ENCODE measurements around the gene PLCH1.

PLCH1 gene

DNA sequence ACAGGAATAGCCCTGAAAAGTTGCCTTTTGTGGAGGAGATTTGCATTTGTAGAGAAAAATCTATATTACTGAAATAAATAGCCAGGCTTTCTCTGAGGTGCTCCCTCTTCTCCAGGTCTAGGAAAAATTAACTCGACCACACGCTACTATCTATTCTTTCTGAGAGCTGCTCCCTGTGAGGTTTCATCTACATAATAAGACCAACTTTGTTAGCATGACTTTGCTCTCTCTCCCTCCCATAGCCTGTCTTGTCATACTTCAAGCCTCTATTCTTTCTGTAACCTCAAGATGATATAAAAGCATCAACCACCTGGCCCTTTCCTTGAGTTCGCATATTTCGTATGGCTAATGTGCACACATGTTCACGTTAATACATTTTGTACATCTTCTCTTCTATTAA, 375.6 kb downstream of the PLCH1 start:
- no peak overlapping the region for H3K4me3 ChIP-seq
- no peak overlapping the region for H3K27ac ChIP-seq

DNA sequence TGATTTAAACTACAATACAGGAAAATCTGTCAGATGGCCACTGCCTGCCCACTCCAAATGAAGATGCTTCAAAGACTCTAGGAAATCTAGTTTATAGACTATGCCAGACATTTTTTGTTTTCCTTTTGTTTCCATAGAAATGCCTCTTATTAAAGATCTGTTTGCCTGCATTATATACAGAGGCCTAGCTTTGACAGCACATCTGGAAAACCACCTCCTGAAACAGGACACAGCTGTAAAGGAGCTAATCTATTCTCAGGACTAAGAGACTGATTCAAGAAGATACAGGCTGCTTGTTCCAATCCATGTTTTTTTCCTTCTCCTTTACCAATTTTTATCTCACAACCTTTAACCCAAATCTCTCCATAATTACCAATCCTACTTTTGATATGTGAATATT, 376.1 kb downstream of the PLCH1 start:
- no peak overlapping the region for H3K4me3 ChIP-seq
- H3K27ac ChIP-seq: no peak overlapping the region

DNA sequence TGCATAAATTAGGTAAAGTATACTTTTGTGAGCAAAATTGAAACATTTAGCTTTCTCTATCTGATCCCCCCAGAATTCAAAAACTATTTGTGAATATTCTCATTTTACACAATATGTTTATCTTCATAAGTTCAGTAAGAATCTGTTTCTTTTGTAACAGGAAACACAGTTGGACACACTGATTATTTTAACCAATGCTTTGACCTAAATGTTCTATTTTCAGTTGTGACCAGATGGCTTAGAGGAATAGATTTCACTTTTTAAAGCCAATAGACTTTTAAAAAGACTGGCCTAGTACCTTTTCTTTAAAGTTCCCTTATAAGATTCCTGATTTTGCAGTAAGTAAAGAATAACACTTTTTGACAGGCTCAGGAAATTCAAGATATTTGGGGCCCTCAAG, 377.4 kb downstream of the PLCH1 start:
- no peak overlapping the region for H3K4me3 ChIP-seq
- no peak overlapping the region for H3K27ac ChIP-seq

DNA sequence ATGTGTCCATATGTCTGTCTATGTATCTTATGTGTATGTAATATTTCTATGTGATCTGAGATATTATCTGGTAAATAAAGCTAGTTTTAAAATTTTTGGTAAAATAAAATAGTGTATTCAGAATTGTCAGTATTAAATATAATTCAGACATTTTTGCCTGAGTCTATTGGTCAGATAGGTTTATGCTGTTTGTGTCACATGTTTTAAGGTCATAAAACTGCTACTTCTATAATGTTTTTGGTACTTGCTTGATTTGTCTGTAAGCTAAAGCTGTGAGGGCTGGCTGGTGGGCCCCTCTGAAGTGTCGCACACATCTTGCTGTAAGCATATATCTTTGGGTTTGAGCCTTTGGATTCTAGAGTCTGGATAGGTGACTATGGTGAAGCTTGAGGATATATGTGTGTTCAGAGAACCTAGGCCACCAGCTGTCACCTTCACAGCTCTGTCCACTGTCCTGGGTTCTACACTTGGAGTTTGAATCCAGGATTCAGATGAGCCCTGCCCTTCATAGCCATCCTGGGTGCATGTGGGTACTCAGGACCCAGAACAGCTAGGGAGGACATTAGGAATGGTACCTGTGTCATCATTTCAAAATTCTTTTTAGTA, 379.6 kb downstream of the PLCH1 start:
- H3K27ac ChIP-seq: no peak overlapping the region
- H3K4me3 ChIP-seq: no peak overlapping the region

DNA sequence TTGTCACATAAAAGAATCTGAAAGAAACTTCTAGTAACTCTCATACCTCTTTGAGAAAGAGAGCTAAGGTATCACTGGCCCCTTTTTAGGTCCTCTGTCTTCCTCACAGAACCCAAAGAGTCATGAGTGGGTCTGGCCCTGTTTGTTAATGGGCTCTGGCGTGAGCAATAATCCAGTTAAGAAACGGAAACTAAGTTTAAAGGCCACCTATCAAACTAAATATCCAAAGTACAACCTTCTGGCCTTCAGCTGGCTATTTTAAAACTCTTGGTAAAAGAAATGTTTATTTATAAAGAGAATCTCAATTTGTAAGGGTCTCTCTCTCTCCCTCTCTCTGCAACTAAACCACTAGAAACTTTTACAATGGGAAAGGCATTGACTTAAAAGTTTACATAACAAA, 380.4 kb downstream of the PLCH1 start:
- H3K27ac ChIP-seq: no peak overlapping the region
- no peak overlapping the region for H3K4me3 ChIP-seq

DNA sequence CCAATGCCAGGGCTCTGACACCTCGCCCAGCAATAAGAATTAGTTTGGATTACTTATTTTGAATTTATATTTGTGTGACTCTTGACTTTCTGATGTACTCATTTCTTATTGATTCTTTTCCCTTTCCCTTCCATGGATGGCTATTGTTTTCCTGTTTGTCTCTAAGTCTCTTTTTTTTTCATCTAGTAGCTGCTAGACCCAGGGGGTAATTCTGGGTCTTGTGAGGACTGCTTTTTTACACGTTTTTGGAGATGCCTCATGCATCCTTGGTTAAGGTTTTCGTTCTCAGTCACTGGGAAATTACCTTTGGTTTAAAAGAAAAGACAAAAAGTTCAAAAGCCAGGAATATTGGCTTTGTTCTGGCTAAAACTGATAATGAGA, 381.2 kb downstream of the PLCH1 start:
- Histone ChIP-seq H3K4me3 (no peak overlapping the region), H3K27ac (no peak overlapping the region)

DNA sequence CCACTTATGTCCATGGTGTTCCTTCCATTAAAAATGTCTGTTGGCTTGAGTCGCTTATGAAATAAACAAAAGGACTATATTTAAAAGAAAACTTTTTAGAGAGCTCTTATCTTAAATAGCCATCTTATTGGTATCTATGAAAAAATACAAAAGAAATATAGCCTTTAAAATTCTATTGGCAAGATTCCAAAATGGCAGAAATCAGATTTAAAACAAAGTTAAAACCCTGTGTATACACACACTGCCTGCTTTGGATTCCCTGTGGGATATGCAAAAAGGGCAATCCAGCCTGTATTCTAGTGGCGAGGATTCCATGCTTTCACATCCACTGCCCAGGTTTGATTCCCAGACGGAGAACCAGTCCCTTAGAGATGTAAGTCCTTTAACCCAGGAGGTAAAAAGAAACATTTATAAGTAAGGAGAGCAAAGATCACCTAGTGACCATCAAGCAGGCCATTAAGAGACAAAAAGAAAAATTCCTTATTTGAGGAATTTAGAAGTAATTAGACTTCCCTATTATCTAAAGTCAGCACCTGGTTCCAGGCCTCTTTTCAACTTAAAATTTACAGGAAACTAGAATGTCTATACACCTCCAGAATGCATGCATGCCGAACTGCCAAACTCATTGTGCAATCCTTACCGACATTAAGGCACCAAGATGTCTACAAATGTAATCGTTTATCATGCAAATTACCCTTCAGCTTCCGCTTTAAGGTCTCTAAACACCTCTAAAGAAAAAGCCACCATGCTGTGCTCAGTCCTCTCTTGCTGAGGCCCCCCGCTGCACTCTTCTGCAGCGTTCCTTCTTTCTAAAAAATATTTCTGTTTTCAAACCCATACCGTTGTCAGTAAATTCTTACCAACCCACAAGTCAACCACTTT, 381.8 kb downstream of the PLCH1 start:
- H3K4me3 ChIP-seq: no peak overlapping the region
- H3K27ac ChIP-seq: no peak overlapping the region

DNA sequence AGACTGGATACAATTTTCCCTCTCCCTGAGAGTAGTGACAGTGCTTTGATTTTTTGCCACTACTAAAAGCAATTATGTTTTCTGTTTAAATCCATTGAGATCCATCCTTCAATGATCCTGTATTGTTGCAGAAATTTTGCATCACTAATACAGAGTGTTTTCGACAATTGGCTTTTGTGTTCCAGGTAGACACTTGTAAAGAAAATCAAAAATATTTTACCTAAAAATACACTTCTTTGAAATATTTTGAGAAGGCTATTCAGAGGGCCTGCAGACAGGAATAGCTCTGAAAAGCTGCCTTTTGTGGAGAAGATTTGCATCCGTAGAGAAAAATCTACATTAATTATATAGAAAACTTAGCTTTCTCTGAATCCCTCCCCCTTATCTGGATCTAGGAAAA, 384.6 kb downstream of the PLCH1 start:
- Histone ChIP-seq H3K27ac (no peak overlapping the region), H3K4me3 (no peak overlapping the region)

DNA sequence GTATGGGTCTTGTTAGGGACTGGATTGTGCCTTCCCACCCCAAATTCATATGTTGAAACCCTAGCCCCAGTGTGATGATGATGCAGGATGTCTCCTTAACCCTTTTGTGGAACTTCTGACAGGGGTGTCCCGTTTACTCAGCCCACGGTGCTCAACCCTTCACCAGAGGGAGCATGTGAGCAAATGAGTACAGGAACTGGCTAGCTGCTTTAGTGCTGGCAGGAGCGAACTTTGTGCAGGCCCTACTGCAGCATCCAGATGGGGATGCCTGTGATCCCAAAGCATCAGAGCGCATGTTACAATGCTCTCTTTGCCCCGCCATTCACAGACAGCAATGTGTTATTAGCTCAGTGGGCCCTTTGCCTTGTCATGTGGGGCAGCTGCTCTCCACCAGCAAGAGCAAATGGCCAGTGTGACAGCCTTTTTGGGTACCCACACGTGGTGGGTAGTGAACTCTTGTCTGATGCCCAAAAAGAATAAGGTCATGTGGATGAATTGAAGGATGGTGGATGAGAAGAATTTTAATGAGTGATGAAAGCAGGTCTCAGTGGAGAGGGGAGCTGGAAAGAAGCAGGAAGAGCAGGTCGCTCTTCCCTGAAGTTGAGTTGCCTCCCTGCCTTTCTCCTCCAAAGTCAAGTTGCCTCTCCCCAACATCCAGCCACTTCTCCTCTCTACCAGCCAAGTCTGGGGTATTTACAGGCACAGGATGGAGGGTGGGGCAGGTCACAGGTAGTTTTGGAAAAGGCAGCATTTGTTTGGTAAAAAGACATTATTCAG, 388.1 kb downstream of the PLCH1 start:
- Histone ChIP-seq H3K27ac (no peak overlapping the region), H3K4me3 (no peak overlapping the region)

DNA sequence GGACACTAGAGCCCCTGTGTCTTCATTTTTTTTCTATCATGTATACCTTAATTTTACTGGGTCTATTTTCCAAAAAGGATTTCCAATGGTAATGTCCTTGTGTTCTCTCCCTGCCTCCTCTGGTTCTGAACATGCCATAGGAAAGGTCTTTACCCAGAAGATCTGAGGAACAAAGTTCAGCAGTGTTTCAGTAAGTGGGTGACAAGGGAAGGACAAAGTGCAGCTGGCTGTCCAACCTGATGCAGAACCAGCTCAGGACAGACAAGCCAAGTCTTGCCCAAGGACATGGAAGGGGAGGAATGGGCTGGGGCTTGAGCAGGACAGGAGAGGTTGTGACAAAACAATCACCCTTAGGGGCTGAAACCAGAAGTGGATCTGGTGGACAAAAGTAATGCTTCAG, 390.2 kb downstream of the PLCH1 start:
- no peak overlapping the region for H3K4me3 ChIP-seq
- no peak overlapping the region for H3K27ac ChIP-seq

DNA sequence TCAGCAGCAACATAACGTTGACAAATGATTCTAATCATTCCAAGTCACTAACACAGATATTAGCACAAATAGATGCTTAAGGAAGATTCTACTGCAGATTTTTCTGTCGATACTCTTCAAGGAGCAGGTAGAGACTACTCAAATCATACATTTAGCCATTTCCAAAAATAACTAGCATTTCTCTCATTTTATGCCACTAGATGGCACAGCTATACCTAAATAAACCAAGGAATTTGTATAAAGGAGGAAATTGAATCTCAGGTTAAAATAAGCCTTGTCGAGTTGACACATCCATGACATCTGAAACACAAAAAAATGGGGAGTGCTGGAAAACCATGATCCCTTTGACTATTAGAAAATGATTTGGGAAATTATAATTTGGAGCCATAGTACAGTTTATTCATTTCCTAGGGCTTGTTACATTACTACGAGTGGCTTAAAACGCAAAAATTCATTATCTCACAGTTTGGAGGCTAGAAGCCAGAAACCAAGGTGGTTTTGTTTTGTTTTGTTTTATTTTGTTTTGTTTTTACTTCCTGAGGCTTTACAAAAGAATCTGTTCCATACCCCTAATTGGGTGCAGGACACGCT, 391.9 kb downstream of the PLCH1 start:
- Histone ChIP-seq H3K4me3 (no peak overlapping the region), H3K27ac (no peak overlapping the region)

DNA sequence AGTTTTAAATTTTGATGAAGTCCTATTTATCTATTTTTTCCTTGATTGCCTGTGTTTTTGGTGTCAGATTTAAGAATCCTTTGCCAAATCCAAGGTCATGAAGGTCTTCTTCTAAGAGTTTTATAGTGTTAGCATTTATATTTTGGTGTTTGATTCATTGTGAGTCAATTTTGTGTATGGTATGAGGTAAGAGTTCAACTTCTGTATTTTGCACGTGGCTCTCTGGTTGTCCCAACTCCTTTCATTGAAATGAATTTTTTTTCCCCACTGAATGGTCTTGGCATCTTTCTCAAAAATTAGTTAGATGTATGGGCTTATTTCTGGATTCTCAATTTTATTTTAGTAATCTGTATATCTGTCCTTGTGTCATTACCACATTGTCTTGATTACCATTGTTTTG, 394.3 kb downstream of the PLCH1 start:
- H3K27ac ChIP-seq: no peak overlapping the region
- no peak overlapping the region for H3K4me3 ChIP-seq

DNA sequence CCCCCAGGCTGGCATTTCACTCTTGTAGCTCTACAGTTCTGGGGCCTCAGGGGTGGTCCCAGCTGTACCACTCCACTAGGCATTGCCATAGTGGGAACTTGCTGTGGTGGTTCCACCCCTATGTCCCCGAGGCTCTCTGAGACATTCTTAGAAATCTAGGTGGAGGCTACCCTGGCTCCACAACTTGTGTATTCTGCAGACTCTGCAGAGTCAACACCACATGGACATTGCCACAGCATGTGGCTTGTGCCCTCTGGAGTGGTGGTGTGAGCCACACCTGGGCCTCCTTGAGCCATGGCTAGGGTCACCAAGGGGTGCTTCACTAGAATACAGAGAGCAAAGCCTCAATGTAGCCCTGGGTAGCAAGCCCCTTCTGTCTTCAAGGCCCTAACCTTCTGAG, 397.0 kb downstream of the PLCH1 start:
- H3K27ac ChIP-seq: no peak overlapping the region
- no peak overlapping the region for H3K4me3 ChIP-seq

DNA sequence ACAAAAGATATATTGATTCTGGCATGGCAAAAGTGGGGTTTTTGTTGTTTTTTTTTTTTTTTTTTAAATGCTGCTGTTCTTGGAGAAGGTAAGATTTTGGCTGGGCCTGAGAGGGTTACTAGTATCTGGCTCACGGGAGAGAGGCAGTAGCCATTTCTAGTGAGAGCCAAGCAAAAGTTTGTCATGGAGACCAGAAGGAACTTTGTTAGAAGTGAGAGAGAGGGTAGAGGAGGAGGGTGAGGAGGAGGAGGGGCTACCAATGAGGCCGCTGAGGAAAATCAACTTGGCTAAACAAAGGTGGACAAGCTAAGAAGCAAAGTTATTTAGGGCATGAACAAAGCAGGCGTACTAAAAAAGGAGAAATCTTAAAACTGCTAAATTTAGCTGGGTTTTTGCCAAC, 402.5 kb downstream of the PLCH1 start:
- Histone ChIP-seq H3K27ac (no peak overlapping the region), H3K4me3 (no peak overlapping the region)

DNA sequence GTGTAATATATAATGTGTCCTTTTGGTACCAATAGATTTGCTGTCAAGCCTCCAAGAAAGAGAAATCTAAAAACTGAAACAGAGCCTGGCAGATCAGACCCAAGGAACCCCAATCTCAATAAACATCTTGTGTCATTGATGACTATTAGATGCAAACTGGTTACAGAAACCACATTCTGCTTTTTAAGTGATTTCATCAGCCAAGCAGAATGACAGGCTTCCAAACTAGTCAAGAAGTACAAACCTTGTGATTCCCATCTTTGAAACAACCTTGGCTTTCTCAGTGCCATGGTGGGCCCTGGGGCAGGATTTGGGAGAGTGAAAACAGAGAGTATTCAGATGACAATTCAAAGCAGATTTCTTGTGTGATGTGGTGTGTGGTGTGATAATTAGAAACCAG, 405.8 kb downstream of the PLCH1 start:
- H3K27ac ChIP-seq: no peak overlapping the region
- no peak overlapping the region for H3K4me3 ChIP-seq

DNA sequence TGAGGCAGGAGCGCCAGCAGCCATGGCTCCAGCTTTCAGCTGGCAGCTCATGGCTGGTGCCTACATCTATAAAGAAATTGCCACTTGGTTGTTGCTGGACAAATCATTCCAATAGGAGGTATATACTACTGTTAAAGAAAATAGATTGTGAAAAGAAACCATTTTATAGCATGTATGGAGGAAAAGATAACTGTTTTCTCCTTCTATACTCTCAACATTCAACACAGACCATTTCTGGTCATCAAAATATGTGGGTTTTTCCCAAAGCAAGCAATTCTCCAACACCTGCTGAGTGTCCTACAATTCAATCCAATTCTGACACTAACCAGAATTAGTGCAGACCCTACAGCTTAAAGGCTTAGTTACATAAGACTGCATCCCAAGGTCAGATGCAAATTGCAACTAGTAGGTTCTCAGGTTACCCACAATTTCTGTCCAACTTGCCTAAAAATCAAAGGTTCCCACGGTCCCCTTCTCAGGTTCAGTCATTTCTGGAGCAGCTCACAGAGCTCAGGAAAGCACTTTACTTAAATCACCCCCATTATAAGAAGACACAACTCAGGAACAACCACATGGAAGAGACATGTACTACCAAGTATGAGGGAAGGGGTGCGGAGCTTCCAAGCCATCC, 409.0 kb downstream of the PLCH1 start:
- no peak overlapping the region for H3K4me3 ChIP-seq
- no peak overlapping the region for H3K27ac ChIP-seq

DNA sequence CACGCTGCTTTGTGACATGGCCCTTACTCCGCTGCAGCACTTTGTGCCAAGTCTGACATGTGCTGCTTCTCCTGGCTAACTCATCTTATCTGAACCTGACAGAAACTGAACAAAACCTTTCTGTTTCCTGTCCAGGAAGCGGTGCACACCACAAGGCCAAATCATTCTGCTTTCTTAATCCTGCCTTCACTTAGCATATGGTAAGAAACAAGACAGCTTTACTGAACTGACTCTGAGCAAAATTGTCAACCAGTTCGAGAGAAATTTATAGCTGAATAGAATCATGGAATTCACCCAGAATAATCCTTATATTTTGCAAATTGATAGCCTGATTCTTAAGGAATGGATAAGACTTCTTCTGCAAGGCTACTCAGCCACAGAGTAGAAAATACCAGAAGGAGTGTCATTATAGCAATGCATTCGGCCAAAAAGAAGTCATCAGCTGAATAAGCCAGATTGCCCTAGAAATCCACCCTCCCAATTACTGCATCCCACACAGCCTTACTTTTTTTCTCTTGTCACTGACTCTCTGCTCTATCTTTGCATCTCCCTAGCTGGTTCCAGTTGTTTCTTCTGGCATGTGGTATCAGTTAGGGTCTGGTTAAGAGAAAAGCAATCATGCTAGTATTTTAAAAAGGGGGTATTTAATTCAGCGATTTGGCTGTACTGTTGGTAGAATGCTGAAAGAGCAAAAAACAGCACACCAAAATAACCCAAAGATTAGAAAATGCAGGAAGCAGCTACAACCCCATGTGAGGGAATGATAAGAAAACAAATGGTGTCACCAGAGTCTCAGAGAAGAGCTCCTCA, 409.8 kb downstream of the PLCH1 start:
- no peak overlapping the region for H3K4me3 ChIP-seq
- H3K27ac ChIP-seq: no peak overlapping the region

DNA sequence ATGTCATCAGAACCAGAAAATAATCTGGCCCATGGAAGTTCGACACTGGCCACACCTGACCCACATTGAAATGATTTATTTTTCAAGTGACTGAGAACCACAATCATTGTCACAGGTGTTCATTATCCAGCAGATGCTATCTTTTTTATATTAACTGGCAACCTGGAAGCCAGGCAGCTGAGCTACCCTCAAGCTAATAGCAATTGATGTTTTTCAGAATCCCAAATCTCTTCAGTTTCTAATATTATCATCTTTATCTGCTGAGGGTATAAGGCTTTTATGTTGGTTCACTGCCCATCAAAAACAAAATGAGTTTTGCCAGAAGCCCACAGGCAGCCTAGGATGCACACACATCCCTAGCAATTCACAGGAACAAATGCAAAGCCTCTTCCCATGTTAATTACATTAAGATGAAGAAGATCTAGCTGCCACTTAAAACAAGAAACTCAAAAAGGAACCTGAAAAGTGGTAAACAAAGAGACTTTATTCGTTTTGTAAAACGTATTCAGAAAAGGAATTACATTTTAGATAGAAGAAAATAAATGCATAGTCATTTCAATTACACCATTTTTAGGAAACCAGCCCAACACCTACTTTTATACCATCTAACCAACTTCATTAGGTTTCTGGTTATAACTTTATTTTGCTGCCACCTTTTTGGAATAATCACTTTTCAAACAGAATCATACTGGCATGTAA, 410.5 kb downstream of the PLCH1 start:
- no peak overlapping the region for H3K27ac ChIP-seq

DNA sequence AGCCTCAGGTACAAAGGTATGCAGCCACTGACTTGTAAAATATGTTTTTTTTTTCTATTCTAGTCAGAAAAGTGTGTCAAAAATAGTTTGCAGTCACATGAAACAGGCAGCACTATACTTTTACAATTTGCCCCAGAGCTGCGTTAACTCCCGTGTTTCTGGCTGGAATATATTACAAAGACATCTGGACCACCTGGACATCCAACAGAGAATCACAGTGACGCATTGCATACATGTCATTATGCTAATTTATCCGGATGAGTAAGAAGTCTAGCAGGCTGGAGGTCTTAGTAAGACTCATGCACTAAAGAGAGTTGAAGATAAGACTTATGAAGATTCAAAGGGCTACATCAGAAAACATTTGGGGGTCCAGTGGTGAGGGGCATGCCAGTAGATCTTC, 412.2 kb downstream of the PLCH1 start:
- Histone ChIP-seq H3K4me3 (no peak overlapping the region), H3K27ac (no peak overlapping the region)

More for the DNA sequence above, 410.5 kb downstream of the PLCH1 start:
- no peak overlapping the region for H3K4me3 ChIP-seq

Measured in skin epidermis (tissue), 12 donors.